ENCODE results near the gene SNX6.
"Not testable (repeated sequence)": the region's sequence is repeated elsewhere in the genome, so short reads cannot be mapped to it uniquely, and the experiment has no call there.

SNX6 gene

GRCh38 chr14:34520304-34520970, 109.5 kb downstream of the SNX6 start:
- DNase-seq: not testable (repeated sequence)
